Measurements from ENCODE around the gene CYB561A3. TPM values are rescaled to one million over a fixed set of nuclear protein-coding genes. Genes with fewer than 3 reads are reported as not detected.

CYB561A3 gene
- total RNA-seq, 1 experiment from 2014 or later = 21.7 TPM

DNA sequence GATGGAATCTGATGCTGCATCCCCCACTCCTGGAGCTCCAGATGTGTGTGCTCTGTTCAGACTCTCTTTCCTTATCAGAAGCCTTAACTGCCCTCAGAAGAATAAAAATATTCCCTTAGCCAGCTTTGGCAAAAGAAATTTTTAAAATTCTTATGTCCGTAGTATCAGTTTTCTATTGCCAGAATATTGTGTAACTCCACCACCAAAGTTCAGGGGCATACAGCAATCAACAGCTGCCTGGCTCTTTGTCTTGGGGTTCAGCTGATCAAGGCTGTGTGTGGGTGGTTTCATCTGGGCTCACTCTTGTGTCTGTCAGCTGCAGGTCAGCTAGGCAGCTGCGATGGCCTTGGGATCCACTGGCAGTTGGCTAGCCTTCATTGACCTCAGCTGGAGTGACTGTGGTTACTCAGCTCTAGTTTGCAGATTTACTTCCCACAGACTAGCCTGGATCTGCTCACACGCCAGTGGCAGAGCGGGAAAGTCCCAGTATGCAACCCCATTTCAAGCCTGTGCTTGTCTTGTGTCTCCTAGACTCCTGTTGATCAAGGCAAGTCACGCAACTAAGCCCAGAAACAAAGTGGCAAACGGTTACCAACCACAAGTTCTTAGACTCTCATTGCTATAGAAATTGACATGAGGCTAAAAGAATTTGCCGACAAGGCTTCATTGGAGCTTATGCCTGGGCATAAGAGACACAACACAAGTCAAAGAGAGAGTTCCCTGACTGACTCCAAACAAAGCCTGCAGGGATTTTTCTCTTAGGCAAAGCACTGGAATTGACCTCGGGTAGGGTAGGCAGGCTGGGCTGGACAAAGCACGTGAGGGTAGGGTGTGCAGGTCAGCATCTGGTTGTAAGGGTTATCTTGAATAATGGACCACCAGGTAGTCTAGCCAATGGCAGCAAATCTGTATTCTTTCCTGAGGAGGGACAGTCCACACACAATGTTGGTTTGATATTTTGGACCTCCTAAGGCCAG, 8.0 kb upstream of the CYB561A3 start:
- H2BK12ac ChIP-seq (ENCODE audit: insufficient read length, low read depth, low read length) = no peak overlapping the region
- TF ChIP-seq, protein P1, sequence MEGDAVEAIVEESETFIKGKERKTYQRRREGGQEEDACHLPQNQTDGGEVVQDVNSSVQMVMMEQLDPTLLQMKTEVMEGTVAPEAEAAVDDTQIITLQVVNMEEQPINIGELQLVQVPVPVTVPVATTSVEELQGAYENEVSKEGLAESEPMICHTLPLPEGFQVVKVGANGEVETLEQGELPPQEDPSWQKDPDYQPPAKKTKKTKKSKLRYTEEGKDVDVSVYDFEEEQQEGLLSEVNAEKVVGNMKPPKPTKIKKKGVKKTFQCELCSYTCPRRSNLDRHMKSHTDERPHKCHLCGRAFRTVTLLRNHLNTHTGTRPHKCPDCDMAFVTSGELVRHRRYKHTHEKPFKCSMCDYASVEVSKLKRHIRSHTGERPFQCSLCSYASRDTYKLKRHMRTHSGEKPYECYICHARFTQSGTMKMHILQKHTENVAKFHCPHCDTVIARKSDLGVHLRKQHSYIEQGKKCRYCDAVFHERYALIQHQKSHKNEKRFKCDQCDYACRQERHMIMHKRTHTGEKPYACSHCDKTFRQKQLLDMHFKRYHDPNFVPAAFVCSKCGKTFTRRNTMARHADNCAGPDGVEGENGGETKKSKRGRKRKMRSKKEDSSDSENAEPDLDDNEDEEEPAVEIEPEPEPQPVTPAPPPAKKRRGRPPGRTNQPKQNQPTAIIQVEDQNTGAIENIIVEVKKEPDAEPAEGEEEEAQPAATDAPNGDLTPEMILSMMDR (conservative IDR thresholded peaks at IDR 0.05) = no peak
- no peaks in the 10 kb centered on the region for H3K4me1 ChIP-seq (ENCODE audit: insufficient read depth, low read length)
- no CpG with 5 or more reads among the region's 9 CpGs for WGBS (ENCODE audit: extremely low coverage, insufficient read length, low lambda C conversion rate)
- H3K9ac ChIP-seq (ENCODE audit: extremely low read depth, insufficient read length, low read length) = no peak overlapping the region
- Mint-ChIP-seq H3K4me1 (no peaks in the 10 kb centered on the region), H3K9me3 (peaks cover 29 to 33% of the 10 kb centered on the region in 2 experiments), H3K36me3 (ENCODE audit: insufficient read depth in 1 of 3, low read depth in 3 of 3) (peaks cover 68 to 92% (median 87%) of the 10 kb centered on the region in 3 experiments), H3K4me3 (no peak overlapping the region), H3K27ac (no peak overlapping the region; a peak in 1 of 7 replicates), H3K27me3 (ENCODE audit: low read depth) (no peaks in the 10 kb centered on the region)
- no peak for DNase-seq
- H4K5ac ChIP-seq (ENCODE audit: insufficient read length, low read depth, low read length) = no peak overlapping the region
- H4K91ac ChIP-seq (ENCODE audit: insufficient read length, low read depth, low read length) = no peak overlapping the region
- no peak overlapping the region for H3K14ac ChIP-seq (ENCODE audit: insufficient read depth, low read length)
- H3K79me2 ChIP-seq (ENCODE audit: insufficient read depth, low read length) = no peaks in the 10 kb centered on the region
- no peaks in the 10 kb centered on the region for H3K27me3 ChIP-seq (ENCODE audit: insufficient read depth, low read length)
- H3K23me2 ChIP-seq (ENCODE audit: insufficient read length, low read depth, low read length, poor library complexity, severe bottlenecking) = no peaks in the 10 kb centered on the region
- H2BK15ac ChIP-seq (ENCODE audit: low read depth, low read length) = no peak overlapping the region
- no peak overlapping the region for H2BK5ac ChIP-seq (ENCODE audit: insufficient read length, low read length)
- no peak overlapping the region for H3K56ac ChIP-seq (ENCODE audit: insufficient read length, low read depth, low read length)
- H3K27ac ChIP-seq (ENCODE audit: insufficient read length, low read depth, low read length) = no peak overlapping the region
- H3K4ac ChIP-seq (ENCODE audit: low read depth, low read length) = no peak overlapping the region
- no peak overlapping the region for H3K4me2 ChIP-seq (ENCODE audit: insufficient read depth, insufficient read length, low read length)
- H4K8ac ChIP-seq (replicated peaks; ENCODE audit: insufficient read length, low read depth, low read length) = no peak overlapping the region
- H2AK5ac ChIP-seq (ENCODE audit: insufficient read length, low read length) = no peak overlapping the region
- no peak overlapping the region for H2BK20ac ChIP-seq (ENCODE audit: low read depth, low read length, poor library complexity, severe bottlenecking)
- H2BK120ac ChIP-seq (ENCODE audit: low read depth, low read length, poor library complexity, severe bottlenecking) = no peak overlapping the region
- no peak overlapping the region for H3K23ac ChIP-seq (ENCODE audit: insufficient read length, low read depth, low read length)
- peaks cover 12% of the 10 kb centered on the region for H3K9me3 ChIP-seq (ENCODE audit: control insufficient read depth, low read depth, low read length)
- no peaks in the 10 kb centered on the region for H4K20me1 ChIP-seq (ENCODE audit: control insufficient read depth, insufficient read depth, insufficient read length)
- H3K79me1 ChIP-seq (ENCODE audit: insufficient read depth, low read depth, low read length, poor library complexity, severe bottlenecking) = no peaks in the 10 kb centered on the region
- H3T11ph ChIP-seq (ENCODE audit: low read length) = no peak overlapping the region
- H2AFZ ChIP-seq (ENCODE audit: low read length) = no peak overlapping the region
- H3K18ac ChIP-seq (ENCODE audit: insufficient read length, low read depth, low read length) = no peak overlapping the region
